HG03060 (cell line): ENCODE measurements around the gene DNPH1.

Experiments
- ATAC-seq: cut with Tn5 transposase; IDR thresholded peaks from one replicate; pipeline ENCODE4 v1.9.1; 2021; ENCODE audit warnings: low read depth, moderate number of reproducible peaks; ENCODE audit not compliant: unreplicated experiment

DNPH1 gene

GRCh38 chr6:43185391-43185985 is 43.8 kb downstream of the DNPH1 start:
- ATAC-seq, result no peak

- ATAC-seq, result no peak
Measured at GRCh38 chr6:43184268-43184985, 44.9 kb downstream of the DNPH1 start.

- no peak for ATAC-seq
Measured at GRCh38 chr6:43183441-43183840, 45.8 kb downstream of the DNPH1 start.

- peak; percentile 74 for ATAC-seq
Measured at GRCh38 chr6:43181942-43182860, 47.1 kb downstream of the DNPH1 start, which contains the start of gene CUL9. CUL9 (plus strand) TSS chr6:43182196; CDS start chr6:43184311, 2,115 bp downstream.

GRCh38 chr6:43181621-43181941 is 47.7 kb downstream of the DNPH1 start:
- no peak for ATAC-seq

GRCh38 chr6:43180985-43181384 is 48.3 kb downstream of the DNPH1 start:
- no peak for ATAC-seq

GRCh38 chr6:43180058-43180457 is 49.2 kb downstream of the DNPH1 start:
- ATAC-seq, result no peak

- ATAC-seq, result no peak
Measured at GRCh38 chr6:43178951-43179830, 50.1 kb downstream of the DNPH1 start.

GRCh38 chr6:43178150-43178549 is 51.1 kb downstream of the DNPH1 start:
- no peak for ATAC-seq

GRCh38 chr6:43176423-43176786 is 52.9 kb downstream of the DNPH1 start:
- no peak for ATAC-seq

GRCh38 chr6:43175676-43176422 is 53.4 kb downstream of the DNPH1 start:
- no peak for ATAC-seq
